Activated naive CD4-positive, alpha-beta T cell (primary cell): ENCODE measurements around the gene CDH6.
"Not testable (repeated sequence)": the region's sequence is repeated elsewhere in the genome, so short reads cannot be mapped to it uniquely, and the experiment has no call there.

Experiments used
- DNase-seq, 4 experiments: peaks; one replicate each; lab custom pipeline; 2025; lab: John Stamatoyannopoulos, UW

The CDH6 gene

GRCh38 chr5:31332160-31332559 is 138.7 kb downstream of the CDH6 start:
- DNase-seq = no peak

DNA sequence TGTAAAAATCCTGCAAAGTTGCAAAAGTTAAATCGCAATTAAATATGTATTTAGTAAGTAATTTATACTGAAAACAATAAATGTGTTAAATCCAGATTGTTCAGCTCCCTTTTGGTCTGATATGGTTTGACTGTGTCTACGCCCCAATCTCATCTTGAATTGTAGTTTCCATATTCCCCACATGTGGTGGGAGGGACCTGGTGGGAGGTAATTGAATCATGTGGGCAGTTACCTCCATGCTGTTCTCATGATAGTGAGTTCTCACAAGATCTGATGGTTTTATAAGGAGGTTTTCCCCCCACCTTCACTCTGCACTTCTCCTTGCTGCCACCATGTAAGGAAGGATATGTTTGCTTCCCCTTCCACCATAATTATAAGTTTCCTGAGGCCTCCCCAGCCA is 140.0 kb downstream of the CDH6 start:
- no peak for DNase-seq

GRCh38 chr5:31334061-31334860 is 140.8 kb downstream of the CDH6 start:
- DNase-seq = no peak

GRCh38 chr5:31335456-31335855 is 142.0 kb downstream of the CDH6 start:
- DNase-seq = no peak

DNA sequence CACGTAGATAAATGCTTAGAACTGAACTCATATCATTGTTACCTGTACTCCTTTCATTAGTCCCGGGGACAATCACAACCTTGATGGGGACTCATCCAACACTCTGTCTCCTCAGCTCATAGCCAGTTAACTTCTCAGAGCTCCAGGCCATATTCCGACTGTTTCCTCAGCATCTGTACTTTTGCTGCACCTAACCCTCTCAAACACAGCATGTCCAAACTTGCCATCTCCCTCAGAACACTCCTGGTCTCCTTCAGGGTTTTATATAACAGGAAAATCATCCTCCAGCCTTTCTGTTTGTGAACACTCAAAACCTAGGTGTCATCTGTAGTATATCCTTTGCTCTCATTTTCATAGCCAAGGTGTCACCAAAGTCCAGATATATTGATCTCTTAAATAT is 150.5 kb downstream of the CDH6 start:
- DNase-seq = no peak

DNA sequence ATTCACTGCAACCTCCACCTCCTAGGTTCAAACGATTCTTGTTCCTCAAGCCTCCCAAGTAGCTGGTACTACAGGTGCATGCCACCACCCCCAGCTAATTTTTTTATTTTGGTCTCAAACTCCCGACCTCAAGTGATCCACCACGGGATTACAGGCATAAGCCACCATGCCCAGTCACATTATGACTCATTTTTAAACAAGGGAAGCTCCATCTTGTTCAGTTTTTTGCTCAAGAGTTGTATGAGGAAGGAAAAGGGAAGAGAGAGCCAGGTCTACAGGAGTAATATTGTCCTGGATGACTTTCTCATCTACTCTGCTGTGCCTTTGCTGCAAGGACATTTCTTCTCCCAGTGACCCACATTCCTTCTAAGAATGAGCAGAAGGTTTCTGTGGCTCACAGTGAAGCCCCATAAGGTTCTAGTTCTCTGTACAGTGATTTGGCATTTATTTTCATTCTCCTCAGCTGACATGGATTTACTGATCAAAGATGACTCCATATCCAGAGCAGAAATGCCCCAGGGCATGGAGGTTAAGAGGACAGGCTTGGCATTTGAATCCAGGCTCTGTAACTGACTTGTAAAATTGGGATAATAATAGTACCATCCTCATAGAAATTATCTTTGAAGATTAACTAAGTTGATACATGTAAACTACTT is 153.5 kb downstream of the CDH6 start:
- DNase-seq = no peak

GRCh38 chr5:31347552-31347905 is 154.0 kb downstream of the CDH6 start:
- DNase-seq = no peak

- DNase-seq = no peak
Observed at GRCh38 chr5:31350395-31350794, 156.9 kb downstream of the CDH6 start.

DNA sequence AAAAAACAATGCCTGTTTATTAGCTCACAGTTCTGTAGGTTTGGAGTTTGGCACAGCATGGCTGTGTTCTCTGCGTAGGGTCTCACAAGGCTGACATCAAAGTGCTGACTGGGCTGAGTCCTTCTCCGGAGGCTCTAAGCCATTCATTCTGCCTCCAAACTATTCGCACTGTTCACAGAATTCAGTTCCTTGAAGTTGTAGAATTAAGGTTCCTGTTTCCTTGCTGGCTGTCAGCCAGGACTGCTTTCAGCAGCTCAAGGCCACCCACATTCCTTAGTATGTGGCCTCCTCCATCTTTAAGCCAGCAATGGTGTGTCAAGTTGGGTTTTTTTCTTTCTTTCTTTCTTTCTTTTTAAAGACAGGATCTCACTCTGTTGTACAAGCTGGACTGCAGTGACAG is 161.9 kb downstream of the CDH6 start:
- no peak for DNase-seq

- DNase-seq = no peak
Observed at GRCh38 chr5:31357038-31357437, 163.6 kb downstream of the CDH6 start.

DNA sequence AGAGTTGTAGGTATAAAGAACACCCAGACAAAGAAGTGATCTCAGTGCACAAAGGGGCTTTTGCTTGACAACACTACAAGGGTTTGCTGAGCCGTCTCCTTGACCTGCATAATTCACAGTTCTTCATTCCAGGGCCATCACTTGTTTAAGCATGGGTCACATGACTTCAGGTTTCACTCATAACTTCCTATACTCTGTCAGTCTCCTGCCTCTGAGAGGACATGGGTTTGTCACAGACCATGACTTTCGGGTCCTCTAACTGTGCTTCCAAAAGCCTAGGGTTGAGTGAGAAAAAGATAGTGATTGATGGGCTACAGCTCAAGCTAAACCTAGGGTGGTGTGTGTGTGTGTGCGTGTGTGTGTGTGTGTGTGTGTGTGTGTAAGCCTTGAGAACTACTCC is 166.4 kb downstream of the CDH6 start:
- DNase-seq = no peak

- DNase-seq = no peak
Observed at GRCh38 chr5:31361234-31361633, 167.7 kb downstream of the CDH6 start.

DNA sequence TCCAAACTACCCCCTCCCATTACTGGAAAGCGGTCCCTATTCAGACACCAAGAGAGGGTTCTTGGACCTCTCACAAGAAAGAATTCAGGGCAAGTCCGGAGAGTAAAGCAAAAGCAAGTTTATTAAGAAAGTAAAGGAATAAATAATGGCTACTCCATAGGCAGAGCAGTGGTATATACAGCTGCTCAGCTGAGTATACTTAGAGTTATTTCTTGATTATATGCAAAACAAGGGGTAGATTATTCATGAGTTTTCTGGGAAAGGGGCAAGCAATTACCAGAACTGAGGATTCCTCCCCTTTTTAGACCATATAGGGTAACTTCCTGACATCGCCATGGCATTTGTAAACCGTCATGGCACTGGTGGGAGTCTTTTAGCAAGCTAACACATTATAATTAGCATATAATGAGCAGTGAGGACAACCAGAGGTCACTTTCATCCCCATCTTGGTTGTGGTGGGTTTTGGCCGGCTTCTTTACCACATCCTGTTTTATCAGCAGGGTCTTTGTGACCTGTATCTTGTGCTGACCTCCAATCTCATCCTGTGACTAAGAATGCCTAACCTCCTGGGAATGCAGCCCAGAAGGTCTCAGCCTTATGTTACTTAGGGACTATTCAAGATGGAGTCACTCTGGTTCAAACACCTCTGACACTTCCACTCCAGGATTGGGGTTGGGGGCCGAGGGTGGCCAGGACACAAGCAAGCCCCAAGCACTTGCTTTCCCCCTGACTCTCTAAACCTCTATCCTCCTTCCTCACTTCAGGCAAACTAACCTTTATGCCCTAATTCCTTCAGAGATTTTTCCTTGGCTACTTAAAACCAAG is 168.4 kb downstream of the CDH6 start:
- DNase-seq = not testable (repeated sequence)

DNA sequence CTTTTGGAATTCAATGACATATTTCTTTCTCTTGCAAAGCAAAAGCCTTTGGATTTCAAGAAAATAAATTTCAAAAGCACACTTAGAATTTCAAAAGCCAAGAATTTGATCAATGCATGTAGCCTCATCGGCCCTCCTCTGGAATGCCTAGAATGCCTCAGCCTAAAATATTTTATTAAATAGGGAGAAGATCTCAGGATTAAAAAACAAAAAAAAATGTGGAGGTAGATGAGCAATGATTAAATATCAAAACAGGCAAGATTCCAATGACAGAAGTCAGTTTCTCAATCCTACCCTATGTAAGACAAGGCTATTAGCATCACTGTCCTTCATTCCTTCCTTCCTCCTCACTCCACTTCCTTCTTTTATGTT is 169.0 kb downstream of the CDH6 start:
- no peak for DNase-seq

GRCh38 chr5:31362931-31363568 is 169.6 kb downstream of the CDH6 start:
- DNase-seq = no peak

DNA sequence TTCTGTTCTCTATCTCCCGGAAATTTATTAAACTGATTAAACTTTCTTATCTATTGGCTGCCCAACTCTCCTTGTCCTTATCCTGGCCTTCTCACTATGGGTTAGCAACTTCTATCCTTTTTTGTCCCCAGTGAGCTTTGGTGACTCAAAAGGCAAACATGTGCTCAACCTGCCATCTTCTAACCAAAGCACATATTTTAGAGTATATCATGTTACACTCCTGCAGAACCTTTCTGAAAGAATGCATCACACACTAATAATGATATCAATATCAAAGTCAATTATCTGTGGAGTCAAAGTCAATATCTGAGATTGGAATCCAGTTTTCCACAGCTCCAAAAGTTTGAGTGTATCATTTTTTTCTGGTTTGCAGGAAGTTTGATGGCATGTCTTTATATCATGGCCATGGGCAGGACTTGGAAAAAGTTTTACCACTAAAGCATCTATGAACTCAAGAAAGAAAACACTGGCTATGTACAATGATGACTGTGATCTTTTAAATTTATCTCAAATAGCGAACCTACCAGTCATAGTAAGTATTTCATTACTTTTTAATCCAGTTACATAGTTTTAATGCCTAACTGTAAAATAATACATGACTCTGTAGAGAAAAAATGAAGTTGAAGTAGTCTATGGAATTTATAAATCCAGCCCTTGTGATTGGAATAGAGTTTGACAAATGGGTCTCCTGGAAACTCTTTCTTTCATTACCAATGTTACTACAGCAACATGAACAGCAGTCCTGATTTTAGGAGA is 171.6 kb downstream of the CDH6 start:
- DNase-seq = no peak

- no peak for DNase-seq
Observed at GRCh38 chr5:31365776-31366175, 172.3 kb downstream of the CDH6 start.

GRCh38 chr5:31366941-31367340 is 173.5 kb downstream of the CDH6 start:
- DNase-seq = no peak

DNA sequence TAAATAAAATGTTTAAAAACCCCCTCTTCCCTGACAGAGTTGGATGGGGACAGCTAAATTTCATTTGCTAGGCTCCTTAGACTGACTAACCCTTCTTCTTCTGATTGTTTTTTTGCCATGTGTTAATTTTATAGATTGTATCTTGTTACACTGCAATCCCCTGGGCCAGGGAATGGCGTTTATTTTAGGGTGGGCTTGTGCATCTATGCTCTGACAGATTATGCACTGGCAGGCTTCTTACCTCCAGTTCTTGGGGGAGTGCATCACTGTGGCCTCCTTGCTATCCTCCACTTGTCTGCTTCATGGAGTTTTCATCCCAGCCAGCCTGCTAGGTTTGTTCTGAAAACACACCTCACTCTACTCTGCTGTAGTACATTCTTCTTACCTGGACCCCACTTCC is 178.6 kb downstream of the CDH6 start:
- no peak for DNase-seq

- no peak for DNase-seq
Observed at GRCh38 chr5:31375999-31376720, 182.7 kb downstream of the CDH6 start.
